ENCODE results near the gene ECEL1.
A peak's percentile ranks its signal among the peaks of the same experiment; 100 is the strongest.

Gene ECEL1

GRCh38 chr2:232526372-232526941, 38.8 kb upstream of the ECEL1 start:
- ChIA-PET CTCF (interaction anchor here (1.3 to 1.5 kb wide), 2 partner anchors 79 to 87 kb away, joined by 3 to 4 read pairs; no protein-coding TSS in a partner anchor), POLR2A (no interaction called here)

DNA sequence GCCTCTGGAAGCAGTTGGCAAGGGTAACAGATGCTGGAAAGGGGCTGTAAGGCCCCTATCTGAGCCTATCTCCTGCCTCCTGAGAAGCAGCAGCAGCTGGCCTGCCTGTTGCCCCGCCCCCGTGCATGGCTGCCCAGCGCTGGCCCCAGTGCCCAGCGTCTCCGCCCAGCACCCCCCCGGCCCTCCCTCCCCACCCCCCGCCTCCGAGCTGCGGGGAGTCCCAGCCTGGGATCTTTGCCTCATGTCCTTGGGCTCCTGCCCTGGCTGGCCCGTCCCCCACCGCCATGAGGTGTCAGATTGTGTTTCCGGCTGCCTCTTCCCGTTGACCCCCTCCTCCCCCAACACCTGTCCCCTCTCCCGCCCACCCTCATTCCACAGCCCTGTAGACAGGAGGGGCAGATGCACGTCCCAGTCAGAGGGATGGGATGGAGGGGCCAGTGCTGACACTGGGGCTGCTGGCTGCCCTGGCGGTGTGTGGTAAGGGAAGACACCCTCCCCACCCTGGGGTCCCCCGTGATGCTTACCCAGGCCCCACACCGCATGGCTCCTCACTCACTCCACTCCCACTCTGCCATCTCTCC, 38.2 kb upstream of the ECEL1 start, which contains the start of gene CHRND:
Gene CHRND (plus strand): TSS at position 370 of the 581 bp plus-strand sequence. CDS start 56 bp downstream, at position 426.
- ChIA-PET POLR2A (no interaction called here), CTCF (interaction anchor here (1.3 to 1.5 kb wide), 2 partner anchors 79 to 87 kb away, joined by 3 to 4 read pairs; no protein-coding TSS in a partner anchor)
- H3K4me3 ChIP-seq (ENCODE audit: low read depth, low read length) = no peak within 1 kb of the TSS
- no peak for TF ChIP-seq CTCF (IDR thresholded peaks at IDR 0.05; ENCODE audit: insufficient read depth, low read length, missing control alignments)
- DNase-seq (ENCODE audit: low read depth, low spot score) = no peak

More at GRCh38 chr2:232526372-232526941, 38.8 kb upstream of the ECEL1 start:
- H3K4me3 ChIP-seq (ENCODE audit: low read depth, low read length) = no peak overlapping the region
- TF ChIP-seq CTCF (IDR thresholded peaks at IDR 0.05; ENCODE audit: insufficient read depth, low read length, missing control alignments) = no peak
- DNase-seq (ENCODE audit: low read depth, low spot score) = no peak

DNA sequence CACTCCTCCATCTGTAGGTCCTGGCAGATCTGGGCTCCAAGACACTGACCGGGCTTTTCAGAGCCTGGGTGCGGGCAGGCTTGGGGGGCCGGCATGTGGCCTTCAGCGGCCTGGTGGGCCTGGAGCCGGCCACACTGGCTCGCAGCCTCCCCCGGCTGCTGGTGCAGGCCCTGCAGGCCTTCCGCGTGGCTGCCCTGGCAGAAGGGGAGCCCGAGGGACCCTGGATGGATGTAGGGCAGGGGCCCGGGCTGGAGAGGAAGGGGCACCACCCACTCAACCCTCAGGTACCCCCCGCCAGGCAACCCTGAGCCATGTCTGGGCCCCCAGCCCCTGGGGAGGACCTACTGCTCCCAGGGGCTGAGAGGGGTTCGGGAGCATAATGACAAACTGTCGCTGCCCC, 37.6 kb upstream of the ECEL1 start:
- CTCF ChIA-PET = no interaction called here

GRCh38 chr2:232524771-232525170, 37.1 kb upstream of the ECEL1 start:
- ChIA-PET CTCF (interaction anchor here (1.3 to 5.5 kb wide), 5 partner anchors 10 to 618 kb away, joined by 6 to 41 read pairs (median 8); partner anchors contain the start of gene CHRNG), POLR2A (no interaction called here)
- no peak for DNase-seq (ENCODE audit: low read depth, low spot score)
- no peak for TF ChIP-seq CTCF (IDR thresholded peaks at IDR 0.05; ENCODE audit: insufficient read depth, low read length, missing control alignments)
- no peak overlapping the region for H3K4me3 ChIP-seq (ENCODE audit: low read depth, low read length)

More for the DNA sequence above, 37.6 kb upstream of the ECEL1 start:
- H3K4me3 ChIP-seq (ENCODE audit: low read depth, low read length) = no peak overlapping the region
- POLR2A ChIA-PET = no interaction called here
- TF ChIP-seq CTCF (IDR thresholded peaks at IDR 0.05; ENCODE audit: insufficient read depth, low read length, missing control alignments) = no peak
- DNase-seq (ENCODE audit: low read depth, low spot score) = no peak

GRCh38 chr2:232523682-232524597, 36.3 kb upstream of the ECEL1 start:
- CTCF ChIA-PET = interaction anchor here (0.7 to 5.5 kb wide), 12 partner anchors 9 to 625 kb away, joined by 3 to 41 read pairs (median 4); partner anchors contain the start of genes CHRNG, EIF4E2 and TIGD1
- no peak for DNase-seq (ENCODE audit: low read depth, low spot score)
- no peak overlapping the region for H3K4me3 ChIP-seq (ENCODE audit: low read depth, low read length)
- POLR2A ChIA-PET = no interaction called here
- TF ChIP-seq CTCF (IDR thresholded peaks at IDR 0.05; ENCODE audit: insufficient read depth, low read length, missing control alignments) = peak; percentile 15

DNA sequence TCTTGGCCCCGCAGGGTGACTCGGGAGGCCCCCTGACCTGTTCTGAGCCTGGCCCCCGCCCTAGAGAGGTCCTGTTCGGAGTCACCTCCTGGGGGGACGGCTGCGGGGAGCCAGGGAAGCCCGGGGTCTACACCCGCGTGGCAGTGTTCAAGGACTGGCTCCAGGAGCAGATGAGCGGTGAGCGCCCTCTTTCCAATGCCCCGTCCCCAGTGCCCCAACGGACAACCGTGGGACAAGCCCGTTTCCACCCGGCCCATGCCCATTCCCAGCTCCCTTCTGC, 35.7 kb upstream of the ECEL1 start:
- POLR2A ChIA-PET = no interaction called here
- no peak overlapping the region for H3K4me3 ChIP-seq (ENCODE audit: low read depth, low read length)
- no peak for TF ChIP-seq CTCF (IDR thresholded peaks at IDR 0.05; ENCODE audit: insufficient read depth, low read length, missing control alignments)
- CTCF ChIA-PET = interaction anchor here (0.7 to 5.5 kb wide), 10 partner anchors 12 to 624 kb away, joined by 3 to 41 read pairs (median 4); partner anchors contain the start of genes CHRNG, EIF4E2 and TIGD1
- DNase-seq (ENCODE audit: low read depth, low spot score) = no peak
